WI38 (cell line): ENCODE measurements around the gene RNASET2.
A peak's percentile ranks its signal among the peaks of the same experiment; 100 is the strongest.

Experiments
- H3K4me3 ChIP-seq: 2 replicates; pipeline ENCODE4 v1.5.1; 2011; ENCODE audit warnings: low read depth, mild to moderate bottlenecking, control low read depth, low read length
- CTCF ChIP-seq: IDR thresholded peaks from 2 replicates; pipeline ENCODE4 v1.5.1; 2012; ENCODE audit warnings: low read depth, mild to moderate bottlenecking, control low read depth, low read length

RNASET2 gene

GRCh38 chr6:166957087-166957804 is 896 bp upstream of the RNASET2 start:
- TF ChIP-seq CTCF, result no peak
- H3K4me3 ChIP-seq, result peak overlapping the region; percentile 71

GRCh38 chr6:166955865-166956443 is 396 bp downstream of the RNASET2 start:
- no peak for TF ChIP-seq CTCF
- H3K4me3 ChIP-seq, result peak overlapping the region; percentile 71

GRCh38 chr6:166955121-166955864 is 1.1 kb downstream of the RNASET2 start:
- no peak for TF ChIP-seq CTCF

GRCh38 chr6:166954118-166954713 is 2.1 kb downstream of the RNASET2 start:
- no peak overlapping the region for H3K4me3 ChIP-seq
- no peak for TF ChIP-seq CTCF

More at GRCh38 chr6:166955121-166955864, 1.1 kb downstream of the RNASET2 start:
- H3K4me3 ChIP-seq, result peak overlapping the region; percentile 71

GRCh38 chr6:166952567-166953486 is 3.5 kb downstream of the RNASET2 start:
- no peak overlapping the region for H3K4me3 ChIP-seq
- TF ChIP-seq CTCF, result no peak

GRCh38 chr6:166952121-166952520 is 4.2 kb downstream of the RNASET2 start:
- H3K4me3 ChIP-seq, result no peak overlapping the region
- no peak for TF ChIP-seq CTCF
